DND-41 (cell line): ENCODE measurements around the gene TMPRSS6.

Experiments
- CTCF ChIP-seq: IDR thresholded peaks from 2 replicates; pipeline ENCODE4 v1.5.1; 2012; ENCODE audit warnings: borderline replicate concordance, low read length, moderate library complexity, mild to moderate bottlenecking; ENCODE audit not compliant: poor library complexity, severe bottlenecking; ENCODE audit errors: extremely low read depth
- EZH2 ChIP-seq: IDR thresholded peaks from 3 replicates; pipeline ENCODE4 v1.6.1; 2012; ENCODE audit warnings: borderline replicate concordance, low read depth, mild to moderate bottlenecking, moderate library complexity, low read length, inconsistent platforms; ENCODE audit not compliant: severe bottlenecking

- TF ChIP-seq CTCF (no peak), EZH2 (no peak)
Measured at GRCh38 chr22:37065961-37066360, 43.6 kb downstream of the TMPRSS6 start.
